HL-60 (cell line): ENCODE measurements around the gene PLPP6.

Experiments
- DNase-seq, 2 experiments: peaks; one replicate each; pipeline ENCODE4 v3.0.0-alpha.2; 2010 to 2020; ENCODE audit warnings: low read depth in 1 of 2, low spot score in 1 of 2
- H3K27ac ChIP-seq: fragments of 250-450 bp; sonication (Bioruptor Pico); replicated peaks from 2 replicates; pipeline ENCODE4 v1.5.1; 2020; ENCODE audit warnings: mild to moderate bottlenecking, moderate library complexity
- H3K27me3 ChIP-seq: fragments of 250-450 bp; sonication (Bioruptor Pico); 2 replicates; pipeline ENCODE4 v1.5.1; 2021; ENCODE audit warnings: mild to moderate bottlenecking, moderate library complexity; ENCODE audit not compliant: insufficient read depth, poor library complexity, severe bottlenecking
- H3K4me3 ChIP-seq: replicated peaks from 2 replicates; pipeline ENCODE4 v1.5.1; 2011; ENCODE audit warnings: mild to moderate bottlenecking, control low read depth, low read length; ENCODE audit not compliant: insufficient read depth
- CTCF ChIP-seq: IDR thresholded peaks from one replicate; pipeline ENCODE4 v1.5.1; 2011; ENCODE audit warnings: low read length, control low read depth, inconsistent platforms; ENCODE audit not compliant: insufficient read depth
- GABPA ChIP-seq: IDR thresholded peaks from 2 replicates; pipeline ENCODE4 v1.6.1; 2012; ENCODE audit warnings: low read depth
- POLR2AphosphoS5 ChIP-seq: IDR thresholded peaks from 2 replicates; pipeline ENCODE4 v1.6.1; 2012; ENCODE audit warnings: low read depth
- SPI1 ChIP-seq: IDR thresholded peaks from 2 replicates; pipeline ENCODE4 v1.6.1; 2012; ENCODE audit warnings: low read depth, mild to moderate bottlenecking, borderline replicate concordance
- TF ChIP-seq, protein P1 (sequence below): IDR thresholded peaks from 2 replicates; pipeline ENCODE4 v1.6.1; 2012; ENCODE audit warnings: low read depth; ENCODE audit not compliant: insufficient replicate concordance

The PLPP6 gene

GRCh38 chr9:4704129-4704528 lies 42.0 kb downstream of the PLPP6 start:
- Histone ChIP-seq H3K4me3 (no peak overlapping the region), H3K27me3 (no peaks in the 10 kb centered on the region), H3K27ac (no peak overlapping the region)
- no peak for TF ChIP-seq POLR2AphosphoS5
- TF ChIP-seq, protein P1, sequence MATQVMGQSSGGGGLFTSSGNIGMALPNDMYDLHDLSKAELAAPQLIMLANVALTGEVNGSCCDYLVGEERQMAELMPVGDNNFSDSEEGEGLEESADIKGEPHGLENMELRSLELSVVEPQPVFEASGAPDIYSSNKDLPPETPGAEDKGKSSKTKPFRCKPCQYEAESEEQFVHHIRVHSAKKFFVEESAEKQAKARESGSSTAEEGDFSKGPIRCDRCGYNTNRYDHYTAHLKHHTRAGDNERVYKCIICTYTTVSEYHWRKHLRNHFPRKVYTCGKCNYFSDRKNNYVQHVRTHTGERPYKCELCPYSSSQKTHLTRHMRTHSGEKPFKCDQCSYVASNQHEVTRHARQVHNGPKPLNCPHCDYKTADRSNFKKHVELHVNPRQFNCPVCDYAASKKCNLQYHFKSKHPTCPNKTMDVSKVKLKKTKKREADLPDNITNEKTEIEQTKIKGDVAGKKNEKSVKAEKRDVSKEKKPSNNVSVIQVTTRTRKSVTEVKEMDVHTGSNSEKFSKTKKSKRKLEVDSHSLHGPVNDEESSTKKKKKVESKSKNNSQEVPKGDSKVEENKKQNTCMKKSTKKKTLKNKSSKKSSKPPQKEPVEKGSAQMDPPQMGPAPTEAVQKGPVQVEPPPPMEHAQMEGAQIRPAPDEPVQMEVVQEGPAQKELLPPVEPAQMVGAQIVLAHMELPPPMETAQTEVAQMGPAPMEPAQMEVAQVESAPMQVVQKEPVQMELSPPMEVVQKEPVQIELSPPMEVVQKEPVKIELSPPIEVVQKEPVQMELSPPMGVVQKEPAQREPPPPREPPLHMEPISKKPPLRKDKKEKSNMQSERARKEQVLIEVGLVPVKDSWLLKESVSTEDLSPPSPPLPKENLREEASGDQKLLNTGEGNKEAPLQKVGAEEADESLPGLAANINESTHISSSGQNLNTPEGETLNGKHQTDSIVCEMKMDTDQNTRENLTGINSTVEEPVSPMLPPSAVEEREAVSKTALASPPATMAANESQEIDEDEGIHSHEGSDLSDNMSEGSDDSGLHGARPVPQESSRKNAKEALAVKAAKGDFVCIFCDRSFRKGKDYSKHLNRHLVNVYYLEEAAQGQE: no peak
- no peak for TF ChIP-seq CTCF
- TF ChIP-seq GABPA: no peak
- TF ChIP-seq SPI1: no peak
- DNase-seq: no peak

- TF ChIP-seq GABPA (no peak), CTCF (no peak), SPI1 (no peak), POLR2AphosphoS5 (no peak)
- TF ChIP-seq, protein P1: no peak
- Histone ChIP-seq H3K27ac (no peak overlapping the region), H3K4me3 (no peak overlapping the region), H3K27me3 (no peaks in the 10 kb centered on the region)
- no peak for DNase-seq
These were observed 43.9 kb downstream of the PLPP6 start for GRCh38 chr9:4706021-4706420.

- peak; percentile 91 for TF ChIP-seq SPI1
- TF ChIP-seq GABPA: no peak
- Histone ChIP-seq H3K27ac (no peak overlapping the region), H3K27me3 (no peaks in the 10 kb centered on the region), H3K4me3 (no peak overlapping the region)
- no peak for DNase-seq
These were observed 45.0 kb downstream of the PLPP6 start for GRCh38 chr9:4706971-4707622.

GRCh38 chr9:4709380-4709779 lies 47.3 kb downstream of the PLPP6 start:
- Histone ChIP-seq H3K27me3 (no peaks in the 10 kb centered on the region), H3K4me3 (no peak overlapping the region), H3K27ac (no peak overlapping the region)
- no peak for DNase-seq
- TF ChIP-seq GABPA (no peak), CTCF (no peak), POLR2AphosphoS5 (no peak), SPI1 (no peak)
- TF ChIP-seq, protein P1: no peak
